GM18858 (cell line): ENCODE measurements around the gene COPG1.
"Not testable (repeated sequence)": the region's sequence is repeated elsewhere in the genome, so short reads cannot be mapped to it uniquely, and the experiment has no call there.

Source experiments
- ATAC-seq: cut with Tn5 transposase; IDR thresholded peaks from one replicate; pipeline ENCODE4 v1.9.1; 2021; ENCODE audit not compliant: unreplicated experiment

COPG1 gene

GRCh38 chr3:129249284-129250065 is at the start of gene COPG1:
TSS of gene COPG1 (plus strand) at chr3:129249606. CDS start at chr3:129249710, 104 bp downstream.
- ATAC-seq = peak; percentile 71

- no peak for ATAC-seq
Measured at GRCh38 chr3:129204473-129204872, 44.9 kb upstream of the COPG1 start.

- ATAC-seq = no peak
Measured at GRCh38 chr3:129205109-129205832, 44.1 kb upstream of the COPG1 start.

- no peak for ATAC-seq
Measured at GRCh38 chr3:129207479-129207878, 41.9 kb upstream of the COPG1 start.

GRCh38 chr3:129211345-129211744 is 38.1 kb upstream of the COPG1 start:
- ATAC-seq = no peak

- ATAC-seq = no peak
Measured at GRCh38 chr3:129211772-129212171, 37.6 kb upstream of the COPG1 start.

GRCh38 chr3:129213238-129213637 is 36.2 kb upstream of the COPG1 start:
- no peak for ATAC-seq

- no peak for ATAC-seq
Measured at GRCh38 chr3:129218742-129219141, 30.7 kb upstream of the COPG1 start.

GRCh38 chr3:129224387-129224786 is 25.0 kb upstream of the COPG1 start:
- not testable (repeated sequence) for ATAC-seq

GRCh38 chr3:129224984-129225393 is 24.4 kb upstream of the COPG1 start:
- ATAC-seq = no peak

- no peak for ATAC-seq
Measured at GRCh38 chr3:129226374-129226773, 23.0 kb upstream of the COPG1 start.

GRCh38 chr3:129228891-129229585 is 20.4 kb upstream of the COPG1 start:
- ATAC-seq = no peak

GRCh38 chr3:129230311-129231019 is 18.9 kb upstream of the COPG1 start:
- no peak for ATAC-seq

- ATAC-seq = no peak
Measured at GRCh38 chr3:129231331-129232119, 17.9 kb upstream of the COPG1 start.

GRCh38 chr3:129233538-129233937 is 15.9 kb upstream of the COPG1 start:
- ATAC-seq = peak; percentile 81

GRCh38 chr3:129234441-129234840 is 15.0 kb upstream of the COPG1 start:
- no peak for ATAC-seq

GRCh38 chr3:129235344-129235917 is 14.0 kb upstream of the COPG1 start:
- ATAC-seq = no peak

- ATAC-seq = no peak
Measured at GRCh38 chr3:129238945-129239705, 10.3 kb upstream of the COPG1 start.

GRCh38 chr3:129239991-129240390 is 9.4 kb upstream of the COPG1 start:
- ATAC-seq = no peak
